PC-3 (cell line): ENCODE results near the gene MEP1B. TPM values are rescaled to one million over a fixed set of nuclear protein-coding genes. Genes with fewer than 3 reads are reported as not detected.

Source experiments
- ATAC-seq: fragments of 200-7000 bp; cut with Tn5 transposase; 2 replicates; pipeline ENCODE4 v1.9.1; 2020; ENCODE audit warnings: mild to moderate bottlenecking, moderate library complexity
- BruUV-seq: library from RNA; stranded (reverse); fragments of 400-500 nt; replicated peaks from 2 replicates; lab custom pipeline; 2021; lab: Mats Ljungman, UMichigan
- CTCF ChIA-PET: fragments of 300-600 bp; sonication (Branson Sonifier 250); formaldehyde crosslinking; loops from one replicate; lab custom pipeline; 2022; ENCODE audit warnings: antibody characterized with exemption; lab: Charles Lee
- POLR2A ChIA-PET: fragments of 300-600 bp; sonication (Branson Sonifier 250); formaldehyde crosslinking; loops from one replicate; lab custom pipeline; 2022; ENCODE audit warnings: antibody characterized with exemption; ENCODE audit not compliant: unreplicated experiment; lab: Charles Lee
- DNase-seq: peaks from one replicate; pipeline ENCODE4 v3.0.0-alpha.2; 2015
- H2AFZ ChIP-seq: fragments of 300-600 bp; sonication (generic); 2 replicates; pipeline ENCODE4 v1.6.0; 2016; ENCODE audit warnings: antibody characterized with exemption, low read length
- H3F3A ChIP-seq: fragments of 300-600 bp; sonication (generic); one replicate; pipeline ENCODE4 v1.6.0; 2017; ENCODE audit warnings: antibody characterized with exemption, low read length, control low read depth, mild to moderate bottlenecking; ENCODE audit not compliant: unreplicated experiment
- H3K27ac ChIP-seq: fragments of 300-600 bp; sonication (generic); 2 replicates; pipeline ENCODE4 v1.5.1; 2016; ENCODE audit warnings: mild to moderate bottlenecking, low read length
- H3K27me3 ChIP-seq: fragments of 300-600 bp; sonication (generic); 2 replicates; pipeline ENCODE4 v1.6.1; 2016; ENCODE audit warnings: low read length, mixed read lengths
- H3K36me3 ChIP-seq: fragments of 300-600 bp; sonication (generic); 2 replicates; pipeline ENCODE4 v1.6.1; 2016; ENCODE audit warnings: low read depth, mixed run types, low read length, mixed read lengths
- H3K4me1 ChIP-seq: fragments of 300-600 bp; sonication (generic); 2 replicates; pipeline ENCODE4 v1.5.1; 2016; ENCODE audit warnings: low read length; ENCODE audit not compliant: insufficient read depth
- H3K4me2 ChIP-seq: fragments of 300-600 bp; sonication (generic); 2 replicates; pipeline ENCODE4 v1.6.0; 2016; ENCODE audit warnings: low read length
- H3K4me3 ChIP-seq: fragments of 300-600 bp; sonication (generic); 2 replicates; pipeline ENCODE4 v1.5.1; 2016; ENCODE audit warnings: mild to moderate bottlenecking, low read length, mixed read lengths
- H3K79me2 ChIP-seq: fragments of 300-600 bp; sonication (generic); 2 replicates; pipeline ENCODE4 v1.6.1; 2017; ENCODE audit warnings: low read length, mixed read lengths
- H3K9ac ChIP-seq: fragments of 300-600 bp; sonication (generic); 2 replicates; pipeline ENCODE4 v1.6.0; 2016; ENCODE audit warnings: mild to moderate bottlenecking, low read length
- H3K9me2 ChIP-seq: fragments of 300-600 bp; sonication (generic); replicated peaks from 2 replicates; pipeline ENCODE4 v1.6.1; 2016; ENCODE audit warnings: mixed run types, low read length, mixed read lengths
- H3K9me3 ChIP-seq: fragments of 300-600 bp; sonication (generic); 2 replicates; pipeline ENCODE4 v1.6.1; 2016; ENCODE audit warnings: low read length, mixed read lengths
- H4K20me1 ChIP-seq: fragments of 300-600 bp; sonication (generic); 2 replicates; pipeline ENCODE4 v1.6.1; 2016; ENCODE audit warnings: low read length, mixed read lengths
- EZH2 ChIP-seq: fragments of 300-600 bp; sonication (generic); IDR thresholded peaks from one replicate; pipeline ENCODE4 v1.6.1; 2017; ENCODE audit warnings: antibody characterized with exemption, mild to moderate bottlenecking, low read length; ENCODE audit not compliant: unreplicated experiment
- EZH2phosphoT487 ChIP-seq: fragments of 300-600 bp; sonication (generic); IDR thresholded peaks from 2 replicates; pipeline ENCODE4 v1.6.1; 2018; ENCODE audit warnings: mild to moderate bottlenecking, antibody characterized with exemption, low read length, borderline replicate concordance
- intact Hi-C: fragments of 100-400 bp; cut with micrococcal nuclease; formaldehyde crosslinking; loops from 2 replicates; pipeline ENCODE4 v1.9.0; 2023
- total RNA-seq: library from RNA; depleted of rRNA; stranded (reverse); fragments of >200 nt; gene quantifications from 2 replicates; pipeline ENCODE4 v1.2.3, GENCODE V29; 2014
- TF ChIP-seq, protein P1 (sequence below): fragments of 300-600 bp; sonication (generic); conservative IDR thresholded peaks from 2 replicates; pipeline ENCODE4 v1.5.1; 2017; ENCODE audit warnings: antibody characterized with exemption, low read depth, mild to moderate bottlenecking, low read length

Gene MEP1B
- total RNA-seq, 1 experiment from 2014 or later: not detected

DNA sequence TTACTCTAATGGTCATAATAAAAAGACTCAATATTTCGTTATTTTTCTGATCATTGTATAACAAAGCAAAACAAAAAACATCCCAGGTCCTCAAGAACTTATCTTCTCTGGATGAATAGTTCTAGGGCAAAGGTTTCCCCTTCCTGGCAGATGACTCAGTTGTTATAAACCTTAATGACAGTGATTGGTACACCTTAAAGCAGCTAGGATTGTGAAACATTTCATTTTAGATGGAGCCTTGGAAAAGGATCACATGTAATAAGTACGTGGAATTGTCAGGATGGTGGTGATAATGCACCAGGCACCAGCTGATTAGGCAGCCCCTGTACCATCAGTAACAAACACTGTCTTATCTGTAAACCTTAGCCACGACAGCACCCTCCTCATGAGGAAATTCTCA, 47.2 kb downstream of the MEP1B start:
- CTCF ChIA-PET: no interaction called here
- Histone ChIP-seq H3K9me3 (no peaks in the 10 kb centered on the region), H3K27ac (no peak overlapping the region), H3F3A (no peaks in the 10 kb centered on the region), H3K4me2 (no peak overlapping the region), H4K20me1 (no peaks in the 10 kb centered on the region), H3K27me3 (no peaks in the 10 kb centered on the region), H3K4me3 (no peak overlapping the region), H3K36me3 (no peaks in the 10 kb centered on the region), H3K9ac (no peak overlapping the region), H2AFZ (no peak overlapping the region), H3K79me2 (no peaks in the 10 kb centered on the region), H3K4me1 (no peaks in the 10 kb centered on the region), H3K9me2 (no peaks in the 10 kb centered on the region)
- BruUV-seq: no TSS peak
- DNase-seq: peak; percentile 4
- POLR2A ChIA-PET: no interaction called here
- intact Hi-C loops: no loop called here
- no peak for ATAC-seq
- TF ChIP-seq EZH2phosphoT487 (no peak), EZH2 (no peak)
- TF ChIP-seq, protein P1, sequence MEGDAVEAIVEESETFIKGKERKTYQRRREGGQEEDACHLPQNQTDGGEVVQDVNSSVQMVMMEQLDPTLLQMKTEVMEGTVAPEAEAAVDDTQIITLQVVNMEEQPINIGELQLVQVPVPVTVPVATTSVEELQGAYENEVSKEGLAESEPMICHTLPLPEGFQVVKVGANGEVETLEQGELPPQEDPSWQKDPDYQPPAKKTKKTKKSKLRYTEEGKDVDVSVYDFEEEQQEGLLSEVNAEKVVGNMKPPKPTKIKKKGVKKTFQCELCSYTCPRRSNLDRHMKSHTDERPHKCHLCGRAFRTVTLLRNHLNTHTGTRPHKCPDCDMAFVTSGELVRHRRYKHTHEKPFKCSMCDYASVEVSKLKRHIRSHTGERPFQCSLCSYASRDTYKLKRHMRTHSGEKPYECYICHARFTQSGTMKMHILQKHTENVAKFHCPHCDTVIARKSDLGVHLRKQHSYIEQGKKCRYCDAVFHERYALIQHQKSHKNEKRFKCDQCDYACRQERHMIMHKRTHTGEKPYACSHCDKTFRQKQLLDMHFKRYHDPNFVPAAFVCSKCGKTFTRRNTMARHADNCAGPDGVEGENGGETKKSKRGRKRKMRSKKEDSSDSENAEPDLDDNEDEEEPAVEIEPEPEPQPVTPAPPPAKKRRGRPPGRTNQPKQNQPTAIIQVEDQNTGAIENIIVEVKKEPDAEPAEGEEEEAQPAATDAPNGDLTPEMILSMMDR: no peak

DNA sequence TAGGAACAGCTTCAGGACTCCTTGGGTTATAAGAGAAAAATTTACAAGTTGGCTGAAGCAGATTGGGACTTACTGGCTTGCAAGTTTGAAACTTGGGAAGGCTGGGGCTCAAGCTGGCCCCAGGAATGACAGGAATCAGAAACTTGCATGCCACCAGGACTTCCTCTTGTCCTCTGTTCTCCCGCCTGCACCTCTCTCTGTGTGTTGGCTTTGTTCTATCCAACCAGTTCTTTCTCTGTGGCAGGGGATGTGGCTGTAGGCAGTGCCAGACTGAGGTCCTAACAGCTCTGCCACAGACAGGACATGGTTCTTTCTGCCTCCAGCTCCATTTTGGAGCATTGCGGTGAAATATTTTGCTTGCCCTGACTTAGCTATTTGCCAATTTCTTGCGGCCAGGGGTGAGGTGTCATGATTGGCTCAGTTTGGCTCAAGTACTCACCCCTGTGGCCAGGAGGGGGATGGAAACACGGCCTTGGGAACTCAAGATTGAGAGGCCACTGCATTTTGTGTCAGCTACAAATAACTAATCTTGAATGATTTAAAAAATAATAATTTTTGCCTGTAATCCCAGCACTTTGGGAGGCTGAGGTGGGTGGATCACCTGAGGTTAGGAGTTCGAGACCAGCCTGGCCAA, 48.9 kb downstream of the MEP1B start:
- DNase-seq: no peak
- ATAC-seq: no peak
- CTCF ChIA-PET: no interaction called here
- intact Hi-C loops: no loop called here
- no peaks in the 10 kb centered on the region for H3K4me1 ChIP-seq
- H4K20me1 ChIP-seq: no peaks in the 10 kb centered on the region
- H3K9ac ChIP-seq: no peak overlapping the region
- no peak overlapping the region for H2AFZ ChIP-seq
- TF ChIP-seq EZH2: no peak
- TF ChIP-seq, protein P1: no peak
- TF ChIP-seq EZH2phosphoT487: no peak
- BruUV-seq: no TSS peak
- no peaks in the 10 kb centered on the region for H3F3A ChIP-seq
- no peak overlapping the region for H3K4me2 ChIP-seq
- H3K27me3 ChIP-seq: no peaks in the 10 kb centered on the region
- no peaks in the 10 kb centered on the region for H3K36me3 ChIP-seq
- H3K9me2 ChIP-seq: no peaks in the 10 kb centered on the region
- no peak overlapping the region for H3K27ac ChIP-seq
- POLR2A ChIA-PET: no interaction called here
- H3K9me3 ChIP-seq: no peaks in the 10 kb centered on the region
- no peaks in the 10 kb centered on the region for H3K79me2 ChIP-seq
- H3K4me3 ChIP-seq: no peak overlapping the region

DNA sequence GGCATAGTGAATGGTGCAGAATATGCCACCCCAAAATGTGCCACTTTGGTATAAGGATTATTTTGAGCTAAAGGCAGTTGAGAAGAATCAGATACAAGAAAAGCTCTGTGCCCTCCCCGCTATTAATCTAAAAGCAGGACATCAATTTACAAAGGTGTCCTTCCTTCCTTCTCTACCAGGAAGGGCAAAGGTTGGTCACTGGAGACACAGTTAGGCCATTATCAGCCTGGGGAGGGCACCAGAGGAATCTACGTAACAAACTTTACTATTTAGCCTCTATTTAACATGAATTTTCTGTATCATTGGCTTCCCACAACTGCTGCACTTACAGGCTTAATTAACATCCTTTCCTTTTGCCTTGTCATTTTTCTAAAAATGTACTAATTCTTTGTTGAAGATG, 52.6 kb downstream of the MEP1B start:
- no peaks in the 10 kb centered on the region for H3K9me2 ChIP-seq
- no peak for DNase-seq
- no peaks in the 10 kb centered on the region for H4K20me1 ChIP-seq
- no peaks in the 10 kb centered on the region for H3F3A ChIP-seq
- H3K36me3 ChIP-seq: no peaks in the 10 kb centered on the region
- no peaks in the 10 kb centered on the region for H3K79me2 ChIP-seq
- no peak overlapping the region for H3K4me2 ChIP-seq
- BruUV-seq: no TSS peak
- no peaks in the 10 kb centered on the region for H3K9me3 ChIP-seq
- ATAC-seq: no peak
- H3K4me3 ChIP-seq: no peak overlapping the region
- no peak overlapping the region for H2AFZ ChIP-seq
- H3K27me3 ChIP-seq: no peaks in the 10 kb centered on the region
- no peaks in the 10 kb centered on the region for H3K4me1 ChIP-seq
- intact Hi-C loops: no loop called here
- H3K9ac ChIP-seq: no peak overlapping the region
- no peak overlapping the region for H3K27ac ChIP-seq
- CTCF ChIA-PET: no interaction called here
- no peak for TF ChIP-seq EZH2
- TF ChIP-seq EZH2phosphoT487: no peak
- TF ChIP-seq, protein P1: no peak
- POLR2A ChIA-PET: no interaction called here
